ENCODE measurements around the gene TUSC7. TPM values are rescaled to one million over a fixed set of nuclear protein-coding genes. Genes with fewer than 3 reads are reported as not detected.
A peak's percentile ranks its signal among the peaks of the same experiment; 100 is the strongest.

Gene TUSC7
- total and polyA plus RNA-seq, 2 of the 8 experiments (the other 6 are each of a cell fraction or from before 2014, with no cell fraction given): not detected

GRCh38 chr3:116661196-116661595 is 48.4 kb upstream of the TUSC7 start:
- Histone ChIP-seq H3K4me2 (ENCODE audit: insufficient read depth in 1 of 2, low read depth in 2 of 2, low read length in 2 of 2) (no peak overlapping the region), H3K36me3 (ENCODE audit: control insufficient read depth in 2 of 4, insufficient read depth in 4 of 4, low read length in 3 of 4) (no peaks in the 10 kb centered on the region), H2AFZ (ENCODE audit: low read length) (no peak overlapping the region), H3K4me3 (ENCODE audit: extremely low read depth in 1 of 4, insufficient read depth in 2 of 4, low read depth in 3 of 4, low read length in 4 of 4) (no peak overlapping the region), H2AK5ac (ENCODE audit: low read depth, low read length) (no peak overlapping the region), H2BK15ac (ENCODE audit: low read length) (no peak overlapping the region), H3K4me1 (replicated peaks in 1 of 4; ENCODE audit: control insufficient read depth in 3 of 4, insufficient read depth in 4 of 4, low read length in 3 of 4) (peaks cover 0 to 2% (median 0%) of the 10 kb centered on the region in 4 experiments; a peak in 2 of 7 replicates), H3K23ac (ENCODE audit: insufficient read length) (no peak overlapping the region), H4K8ac (ENCODE audit: extremely low read depth, insufficient read depth, low read length) (no peak overlapping the region), H3K9ac (replicated peaks in 1 of 4; ENCODE audit: extremely low read depth in 1 of 4, low read depth in 3 of 4, low read length in 3 of 4) (no peak overlapping the region), H4K5ac (ENCODE audit: insufficient read length, low read depth, low read length) (no peak overlapping the region), H3K56ac (replicated peaks; ENCODE audit: insufficient read length, low read depth, low read length) (no peak overlapping the region), H3K9me3 (ENCODE audit: insufficient read depth in 2 of 2, low read depth in 1 of 2, low read length in 1 of 2) (no peaks in the 10 kb centered on the region), H3K23me2 (ENCODE audit: low read depth, low read length) (no peaks in the 10 kb centered on the region), H4K91ac (replicated peaks; ENCODE audit: insufficient read length, low read length) (no peak overlapping the region), H3K79me2 (ENCODE audit: control insufficient read depth in 1 of 2, insufficient read depth in 2 of 2, low read length in 2 of 2) (no peaks in the 10 kb centered on the region), H2BK5ac (ENCODE audit: low read depth, low read length) (no peak overlapping the region), H2BK120ac (replicated peaks; ENCODE audit: low read depth, low read length) (no peak overlapping the region), H3K27me3 (replicated peaks in 1 of 4; ENCODE audit: control insufficient read depth in 3 of 4, extremely low read depth in 1 of 4, insufficient read depth in 3 of 4, low read length in 3 of 4) (no peaks in the 10 kb centered on the region), H3K27ac (ENCODE audit: low read depth, low read length) (no peak overlapping the region), H3K4ac (replicated peaks; ENCODE audit: insufficient read length, low read depth, low read length) (no peak overlapping the region), H3K14ac (ENCODE audit: insufficient read length) (no peak overlapping the region), H3K18ac (ENCODE audit: extremely low read depth, low read length) (no peak overlapping the region), H2BK20ac (ENCODE audit: low read length) (no peak overlapping the region), H2BK12ac (ENCODE audit: low read depth, low read length) (no peak overlapping the region), H3K79me1 (ENCODE audit: low read depth, low read length) (no peaks in the 10 kb centered on the region), H4K20me1 (replicated peaks in 1 of 2; ENCODE audit: control insufficient read depth in 1 of 2, insufficient read depth in 2 of 2, low read length in 2 of 2) (no peaks in the 10 kb centered on the region)
- FAIRE-seq (no peak), DNase-seq (ENCODE audit: low read depth in 1 of 2, low spot score in 2 of 2) (no peak)
- POLR2A ChIA-PET (ENCODE audit: partially characterized antibody): no interaction called here
- TF ChIP-seq KDM4A (IDR thresholded peaks at IDR 0.05; ENCODE audit: low read depth, low read length, severe bottlenecking) (no peak), ZNF274 (IDR thresholded peaks at IDR 0.05; ENCODE audit: borderline replicate concordance, extremely low read depth, low read length) (no peak), CEBPB (IDR thresholded peaks at IDR 0.05; ENCODE audit: low read depth, low read length) (0 out of 2 replicates have a peak, but pooled peaks have one; percentile 3)
- TF ChIP-seq, protein P1, sequence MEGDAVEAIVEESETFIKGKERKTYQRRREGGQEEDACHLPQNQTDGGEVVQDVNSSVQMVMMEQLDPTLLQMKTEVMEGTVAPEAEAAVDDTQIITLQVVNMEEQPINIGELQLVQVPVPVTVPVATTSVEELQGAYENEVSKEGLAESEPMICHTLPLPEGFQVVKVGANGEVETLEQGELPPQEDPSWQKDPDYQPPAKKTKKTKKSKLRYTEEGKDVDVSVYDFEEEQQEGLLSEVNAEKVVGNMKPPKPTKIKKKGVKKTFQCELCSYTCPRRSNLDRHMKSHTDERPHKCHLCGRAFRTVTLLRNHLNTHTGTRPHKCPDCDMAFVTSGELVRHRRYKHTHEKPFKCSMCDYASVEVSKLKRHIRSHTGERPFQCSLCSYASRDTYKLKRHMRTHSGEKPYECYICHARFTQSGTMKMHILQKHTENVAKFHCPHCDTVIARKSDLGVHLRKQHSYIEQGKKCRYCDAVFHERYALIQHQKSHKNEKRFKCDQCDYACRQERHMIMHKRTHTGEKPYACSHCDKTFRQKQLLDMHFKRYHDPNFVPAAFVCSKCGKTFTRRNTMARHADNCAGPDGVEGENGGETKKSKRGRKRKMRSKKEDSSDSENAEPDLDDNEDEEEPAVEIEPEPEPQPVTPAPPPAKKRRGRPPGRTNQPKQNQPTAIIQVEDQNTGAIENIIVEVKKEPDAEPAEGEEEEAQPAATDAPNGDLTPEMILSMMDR (IDR thresholded peaks at IDR 0.05; ENCODE audit: control extremely low read depth in 1 of 3, insufficient read depth in 1 of 3, low read depth in 1 of 3, low read length in 3 of 3): no peak
- 90% methylated on average over 1 of the region's 1 CpG; no CpG with 5 or more reads in 1 of the 2 experiments for WGBS, 2 experiments (ENCODE audit: extremely low coverage in 1 of 2, insufficient coverage in 1 of 2, insufficient read length in 1 of 2, insufficient replicate concordance in 2 of 2, low coverage in 1 of 2, low lambda C conversion rate in 2 of 2, missing lambda C conversion rate in 1 of 2)
- CTCF ChIA-PET (ENCODE audit: partially characterized antibody): no interaction called here
